Bronchial epithelial cell (primary cell): Measurements from ENCODE around the gene NFE2L1. TPM values are rescaled to one million over a fixed set of nuclear protein-coding genes. Genes with fewer than 3 reads are reported as not detected.

Source experiments
- DNase-seq: peaks from one replicate; pipeline ENCODE4 v3.0.0-alpha.2; 2010; ENCODE audit warnings: low read depth
- FAIRE-seq: peaks from 2 replicates; lab custom pipeline; 2011; peaks lifted over from hg19 to GRCh38; lab: Jason Lieb, UNC
- H3K27me3 ChIP-seq: 2 replicates; pipeline ENCODE4 v1.5.1; 2011; ENCODE audit warnings: low read length; ENCODE audit not compliant: control insufficient read depth, insufficient read depth
- H3K36me3 ChIP-seq: 2 replicates; pipeline ENCODE4 v1.5.1; 2011; ENCODE audit warnings: low read length; ENCODE audit not compliant: control insufficient read depth, insufficient read depth
- H3K4me3 ChIP-seq: 2 replicates; pipeline ENCODE4 v1.5.1; 2011; ENCODE audit warnings: mild to moderate bottlenecking, low read depth, low read length, control low read depth
- CTCF ChIP-seq: IDR thresholded peaks from 2 replicates; pipeline ENCODE4 v1.5.1; 2011; ENCODE audit warnings: mild to moderate bottlenecking, moderate library complexity, low read length, control low read depth, inconsistent platforms; ENCODE audit not compliant: insufficient read depth, severe bottlenecking
- total RNA-seq: library from RNA; depleted of rRNA; stranded (reverse); fragments of >200 nt; gene quantifications from 2 replicates; pipeline ENCODE4 v1.2.1, GENCODE V29; 2014

Gene NFE2L1
- total RNA-seq, 1 donor from 2014 or later = 84.2 TPM

- TF ChIP-seq CTCF = peak; percentile 52
Measured at GRCh38 chr17:48011405-48012150, 36.6 kb upstream of the NFE2L1 start.

DNA sequence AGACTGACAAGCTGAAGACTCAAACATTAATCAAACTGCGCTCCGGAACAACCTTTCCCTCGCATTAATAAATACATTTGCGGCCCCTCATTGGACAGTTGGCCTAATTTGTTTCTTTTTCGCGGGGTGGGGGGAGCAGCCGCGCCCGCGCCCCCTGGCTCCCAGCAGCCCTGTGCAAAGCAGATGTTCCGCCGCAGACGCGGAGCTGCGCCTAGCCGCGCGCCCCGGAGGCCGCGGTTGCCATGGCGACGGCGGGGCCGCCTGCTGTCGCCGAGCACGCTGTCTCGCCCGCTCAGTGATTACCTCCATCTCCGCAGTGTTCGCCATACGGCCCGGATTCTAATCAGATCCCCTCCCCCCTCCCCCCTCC lies 36.0 kb upstream of the NFE2L1 start:
- no peak for FAIRE-seq
- peaks cover 12% of the 10 kb centered on the region for H3K27me3 ChIP-seq
- peak overlapping the region; percentile 21 for H3K4me3 ChIP-seq
- TF ChIP-seq CTCF = no peak
- no peaks in the 10 kb centered on the region for H3K36me3 ChIP-seq
- DNase-seq = no peak

More at GRCh38 chr17:48011405-48012150, 36.6 kb upstream of the NFE2L1 start:
- FAIRE-seq (no peak), DNase-seq (peak; percentile 29)
- Histone ChIP-seq H3K36me3 (no peaks in the 10 kb centered on the region), H3K4me3 (peak overlapping the region; percentile 21), H3K27me3 (peaks cover 12% of the 10 kb centered on the region)

DNA sequence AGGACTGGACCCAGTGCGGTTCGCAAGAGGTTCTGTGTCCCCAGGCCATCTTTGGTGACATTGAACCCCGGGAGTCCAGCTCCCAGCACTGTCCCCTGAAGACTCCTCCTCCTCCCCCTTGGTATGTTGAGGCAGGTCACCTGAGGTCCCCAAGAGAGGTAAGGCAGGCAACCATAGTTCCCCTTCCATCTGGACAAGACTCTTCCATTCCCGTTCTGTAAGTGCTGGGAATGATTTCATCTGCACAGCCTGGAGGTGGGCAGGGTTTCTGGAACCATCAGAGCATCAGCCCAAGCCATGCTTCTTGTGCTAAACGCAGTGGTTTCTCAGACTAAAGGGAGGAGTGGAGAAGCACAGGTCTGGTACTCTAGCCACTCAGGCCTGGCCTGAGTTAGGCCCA lies 35.5 kb upstream of the NFE2L1 start:
- no peak overlapping the region for H3K4me3 ChIP-seq
- H3K27me3 ChIP-seq = peaks cover 12% of the 10 kb centered on the region
- DNase-seq (no peak), FAIRE-seq (no peak)
- TF ChIP-seq CTCF = no peak
- H3K36me3 ChIP-seq = no peaks in the 10 kb centered on the region

DNA sequence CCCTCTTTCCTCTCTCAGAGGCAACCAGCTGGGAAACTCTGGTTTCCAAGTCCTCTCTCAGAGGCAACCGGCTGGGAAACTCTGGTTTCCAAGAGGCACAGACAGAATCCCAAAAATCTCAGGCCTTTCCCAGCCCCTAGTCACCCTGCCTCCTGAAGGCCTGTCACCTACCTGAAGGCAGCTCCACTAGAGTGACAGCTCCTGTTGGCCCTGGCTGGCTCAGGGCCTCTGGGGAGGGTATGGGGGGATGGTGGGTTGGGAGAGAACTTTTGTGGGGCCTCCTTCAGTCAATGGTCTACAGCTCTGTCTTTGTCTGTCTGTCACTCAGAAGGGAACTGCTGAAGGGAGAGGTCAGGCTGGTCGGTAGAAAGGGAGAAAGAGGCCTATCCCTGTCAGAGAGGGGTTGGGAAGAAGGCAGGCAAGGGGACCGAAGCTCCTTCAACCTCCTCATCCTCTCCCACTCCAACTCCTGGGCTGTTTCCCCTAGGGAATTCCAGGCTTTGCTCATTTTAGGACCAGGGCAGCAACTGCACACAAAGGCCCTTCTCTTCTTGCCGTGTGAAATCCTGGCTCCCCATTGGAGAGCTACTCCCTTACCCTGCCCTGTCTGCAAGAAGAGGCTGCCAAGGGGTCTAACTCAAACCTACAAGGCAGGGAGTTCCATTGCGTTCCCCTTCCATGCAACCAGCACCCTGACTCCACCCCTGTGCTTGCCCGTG lies 34.1 kb upstream of the NFE2L1 start:
- FAIRE-seq (no peak), DNase-seq (no peak)
- no peaks in the 10 kb centered on the region for H3K36me3 ChIP-seq
- H3K4me3 ChIP-seq = no peak overlapping the region
- TF ChIP-seq CTCF = no peak
- H3K27me3 ChIP-seq = peaks cover 12% of the 10 kb centered on the region

DNA sequence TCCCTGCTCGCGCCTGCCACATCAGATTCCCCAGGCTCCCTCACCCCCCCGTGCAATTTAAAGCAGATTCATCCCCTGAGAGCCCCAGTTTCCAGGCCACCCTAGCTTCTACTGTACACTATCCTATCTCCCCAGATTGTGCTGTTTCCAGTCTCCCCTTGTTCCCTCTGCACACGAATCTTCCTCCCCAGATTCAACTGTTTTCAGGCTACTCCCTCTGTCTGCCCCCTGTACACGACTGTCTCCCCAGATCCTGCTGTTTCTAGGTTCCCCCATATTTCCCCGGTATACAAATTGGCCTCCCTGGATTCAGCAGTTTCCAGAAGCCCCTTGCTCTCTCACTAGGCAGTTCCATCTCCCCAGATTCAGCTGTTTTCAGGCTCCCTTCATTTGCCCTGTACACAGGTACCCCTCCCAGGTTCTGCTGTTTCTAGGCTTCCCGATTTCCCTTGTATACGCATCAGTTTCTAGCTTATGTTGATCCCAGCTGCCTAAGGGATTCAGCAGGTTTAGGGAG lies 33.5 kb upstream of the NFE2L1 start:
- FAIRE-seq = no peak
- no peak overlapping the region for H3K4me3 ChIP-seq
- TF ChIP-seq CTCF = no peak
- H3K27me3 ChIP-seq = peaks cover 12% of the 10 kb centered on the region
- H3K36me3 ChIP-seq = no peaks in the 10 kb centered on the region
- no peak for DNase-seq
